HG03064 (cell line): Measurements from ENCODE around the gene PRKCB.

Source experiments
- ATAC-seq: cut with Tn5 transposase; IDR thresholded peaks from one replicate; pipeline ENCODE4 v1.9.1; 2021; ENCODE audit warnings: low read depth; ENCODE audit not compliant: unreplicated experiment

Gene PRKCB

GRCh38 chr16:24116989-24117388 is 281.2 kb downstream of the PRKCB start:
- no peak for ATAC-seq

GRCh38 chr16:24117680-24118079 is 281.9 kb downstream of the PRKCB start:
- ATAC-seq = no peak

- no peak for ATAC-seq
Observed at GRCh38 chr16:24118126-24118821, 282.5 kb downstream of the PRKCB start.

- no peak for ATAC-seq
Observed at GRCh38 chr16:24119807-24120206, 284.0 kb downstream of the PRKCB start.

- no peak for ATAC-seq
Observed at GRCh38 chr16:24123275-24123674, 287.5 kb downstream of the PRKCB start.

- ATAC-seq = no peak
Observed at GRCh38 chr16:24124291-24124690, 288.5 kb downstream of the PRKCB start.

GRCh38 chr16:24125214-24125613 is 289.4 kb downstream of the PRKCB start:
- ATAC-seq = no peak

- ATAC-seq = no peak
Observed at GRCh38 chr16:24129412-24129918, 293.7 kb downstream of the PRKCB start.

GRCh38 chr16:24130494-24131085 is 294.8 kb downstream of the PRKCB start:
- ATAC-seq = no peak

- no peak for ATAC-seq
Observed at GRCh38 chr16:24131294-24131693, 295.5 kb downstream of the PRKCB start.

- ATAC-seq = no peak
Observed at GRCh38 chr16:24132048-24132796, 296.4 kb downstream of the PRKCB start.

- ATAC-seq = no peak
Observed at GRCh38 chr16:24132797-24133155, 297.0 kb downstream of the PRKCB start.

- ATAC-seq = no peak
Observed at GRCh38 chr16:24135624-24136565, 300.1 kb downstream of the PRKCB start.

- no peak for ATAC-seq
Observed at GRCh38 chr16:24138024-24138423, 302.2 kb downstream of the PRKCB start.

GRCh38 chr16:24138575-24138974 is 302.8 kb downstream of the PRKCB start:
- no peak for ATAC-seq

- no peak for ATAC-seq
Observed at GRCh38 chr16:24139282-24139681, 303.5 kb downstream of the PRKCB start.

- no peak for ATAC-seq
Observed at GRCh38 chr16:24140730-24141129, 304.9 kb downstream of the PRKCB start.

GRCh38 chr16:24141466-24141865 is 305.7 kb downstream of the PRKCB start:
- ATAC-seq = no peak

GRCh38 chr16:24141917-24142316 is 306.1 kb downstream of the PRKCB start:
- no peak for ATAC-seq

GRCh38 chr16:24145927-24146326 is 310.1 kb downstream of the PRKCB start:
- no peak for ATAC-seq

GRCh38 chr16:24146518-24146917 is 310.7 kb downstream of the PRKCB start:
- ATAC-seq = no peak
